Smooth muscle cell (in vitro differentiated cells): Measurements from ENCODE around the gene G0S2. TPM values are rescaled to one million over a fixed set of nuclear protein-coding genes. Genes with fewer than 3 reads are reported as not detected.

ENCODE experiments used
- DNase-seq: peaks from one replicate; lab custom pipeline; 2025; ENCODE audit not compliant: unreplicated experiment; lab: John Stamatoyannopoulos, UW
- H2AFZ ChIP-seq: fragments of 200-600 bp; sonication (generic); 2 replicates; pipeline ENCODE4 v1.6.0; 2016; ENCODE audit warnings: antibody characterized with exemption, low read depth, mild to moderate bottlenecking
- H3F3A ChIP-seq: fragments of 200-600 bp; sonication (generic); 2 replicates; pipeline ENCODE4 v1.6.0; 2017; ENCODE audit warnings: antibody characterized with exemption, low read depth
- H3K27ac ChIP-seq: fragments of 200-600 bp; sonication (generic); 2 replicates; pipeline ENCODE4 v1.5.1; 2016; ENCODE audit warnings: low read depth, mild to moderate bottlenecking
- H3K27me3 ChIP-seq: fragments of 200-600 bp; sonication (generic); 2 replicates; pipeline ENCODE4 v1.6.1; 2016; ENCODE audit warnings: low read depth, mild to moderate bottlenecking
- H3K36me3 ChIP-seq: fragments of 200-600 bp; sonication (generic); 2 replicates; pipeline ENCODE4 v1.5.1; 2016; ENCODE audit warnings: low read depth
- H3K4me1 ChIP-seq: fragments of 200-600 bp; sonication (generic); 2 replicates; pipeline ENCODE4 v1.5.1; 2016; ENCODE audit warnings: low read depth
- H3K4me2 ChIP-seq: fragments of 200-600 bp; sonication (generic); 2 replicates; pipeline ENCODE4 v1.6.0; 2016; ENCODE audit warnings: mild to moderate bottlenecking
- H3K4me3 ChIP-seq: fragments of 200-600 bp; sonication (generic); 2 replicates; pipeline ENCODE4 v1.5.1; 2016; ENCODE audit warnings: mild to moderate bottlenecking
- H3K79me2 ChIP-seq: fragments of 200-600 bp; sonication (generic); 2 replicates; pipeline ENCODE4 v1.6.0; 2016; ENCODE audit warnings: low read depth, mild to moderate bottlenecking
- H3K9ac ChIP-seq: fragments of 200-600 bp; sonication (generic); 2 replicates; pipeline ENCODE4 v1.6.0; 2016; ENCODE audit warnings: low read depth
- H3K9me3 ChIP-seq: fragments of 200-600 bp; sonication (generic); replicated peaks from 2 replicates; pipeline ENCODE4 v1.5.1; 2016; ENCODE audit warnings: low read depth
- H4K20me1 ChIP-seq: fragments of 200-600 bp; sonication (generic); 2 replicates; pipeline ENCODE4 v1.6.0; 2016; ENCODE audit warnings: low read depth
- CTCF ChIP-seq: fragments of 200-600 bp; sonication (generic); IDR thresholded peaks from 2 replicates; pipeline ENCODE4 v1.5.1; 2017; ENCODE audit warnings: borderline replicate concordance, mild to moderate bottlenecking, antibody characterized with exemption; ENCODE audit not compliant: insufficient read depth, poor library complexity, severe bottlenecking
- WGBS: methylation state at CpG from one replicate; pipeline ENCODE4 v1.1.7; 2016; ENCODE audit warnings: low lambda C conversion rate; 5-methylcytosine and 5-hydroxymethylcytosine counted together
- polyA plus RNA-seq: library from polyadenylated mRNA; unstranded; fragments of >200 nt; fragmentation: Nextera tagmentation; extraction: Ambion mirVana; gene quantifications from 2 replicates; pipeline ENCODE4 v1.2.1, GENCODE V29; 2016
- total RNA-seq: library from RNA; depleted of rRNA; stranded (reverse); fragments of >200 nt; gene quantifications from 2 replicates; pipeline ENCODE4 v1.2.3, GENCODE V29; 2014

Gene G0S2
- total and polyA plus RNA-seq, 2 experiments from 2014 or later, result 5.7 to 7.6 TPM

DNA sequence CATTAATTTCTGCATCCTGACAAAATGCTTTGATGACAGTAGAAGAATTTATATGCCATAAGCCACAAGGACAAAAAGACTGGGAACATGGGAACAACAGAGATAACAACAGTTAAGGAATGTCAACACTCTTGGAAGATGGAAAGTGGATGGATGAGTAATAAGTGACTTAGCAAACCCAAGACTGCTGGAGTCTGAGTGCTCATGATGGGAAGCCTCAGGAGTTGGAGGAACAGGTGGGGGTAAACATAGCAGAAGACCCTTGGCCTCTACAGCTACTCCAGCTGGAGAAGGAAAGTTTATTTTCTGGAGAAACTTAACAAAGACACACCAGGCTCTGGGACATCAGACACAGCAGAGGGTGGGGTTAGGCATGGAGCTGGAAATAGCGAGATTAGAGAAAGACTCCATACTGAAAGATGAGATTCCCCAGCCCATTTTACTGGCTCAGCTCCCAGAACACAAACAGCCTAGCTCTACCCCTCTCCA lies 13.6 kb downstream of the G0S2 start:
- no peaks in the 10 kb centered on the region for H3K79me2 ChIP-seq
- H3K4me1 ChIP-seq, result peaks cover 7% of the 10 kb centered on the region
- no peak overlapping the region for H2AFZ ChIP-seq
- H4K20me1 ChIP-seq, result no peaks in the 10 kb centered on the region
- H3K27me3 ChIP-seq, result peaks cover 19% of the 10 kb centered on the region
- WGBS, result 63% methylated on average over 1 of the region's 1 CpG
- no peak overlapping the region for H3K4me2 ChIP-seq
- TF ChIP-seq CTCF, result no peak
- DNase-seq, result no peak
- H3K36me3 ChIP-seq, result no peaks in the 10 kb centered on the region
- no peak overlapping the region for H3K9ac ChIP-seq
- H3K4me3 ChIP-seq, result no peak overlapping the region
- H3K9me3 ChIP-seq, result no peaks in the 10 kb centered on the region
- no peak overlapping the region for H3K27ac ChIP-seq
- H3F3A ChIP-seq, result peaks cover 7% of the 10 kb centered on the region

DNA sequence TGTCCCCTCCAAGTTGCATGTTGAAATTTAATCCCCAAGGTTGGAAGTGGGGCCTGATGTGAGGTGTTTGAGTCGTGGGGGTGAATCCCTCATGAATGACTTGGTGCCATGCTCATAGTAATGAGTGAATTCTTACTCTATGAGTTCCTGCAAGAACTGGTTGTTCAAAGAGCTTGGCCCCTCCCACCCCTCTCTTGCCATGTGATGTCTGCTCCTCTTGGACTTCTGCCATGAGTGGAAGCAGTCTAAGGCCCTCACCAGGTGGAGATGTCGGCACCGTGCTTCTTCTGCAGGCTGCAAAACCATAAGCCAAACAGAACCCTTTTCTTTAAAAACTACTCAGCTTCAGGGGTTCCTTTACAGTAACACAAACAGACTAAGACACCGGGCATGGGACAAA lies 14.3 kb downstream of the G0S2 start:
- H3K4me3 ChIP-seq, result no peak overlapping the region
- 92% methylated on average over 4 of the region's 4 CpGs for whole genome bisulfite sequencing
- H4K20me1 ChIP-seq, result no peaks in the 10 kb centered on the region
- no peaks in the 10 kb centered on the region for H3K36me3 ChIP-seq
- no peak for TF ChIP-seq CTCF
- H3K27ac ChIP-seq, result no peak overlapping the region
- peaks cover 7% of the 10 kb centered on the region for H3K4me1 ChIP-seq
- H3K79me2 ChIP-seq, result no peaks in the 10 kb centered on the region
- peaks cover 7% of the 10 kb centered on the region for H3F3A ChIP-seq
- no peak for DNase-seq
- H3K9ac ChIP-seq, result no peak overlapping the region
- H2AFZ ChIP-seq, result no peak overlapping the region
- no peak overlapping the region for H3K4me2 ChIP-seq
- no peaks in the 10 kb centered on the region for H3K9me3 ChIP-seq
- peaks cover 20% of the 10 kb centered on the region for H3K27me3 ChIP-seq

GRCh38 chr1:209691237-209691636 lies 16.0 kb downstream of the G0S2 start:
- DNase-seq, result no peak
- WGBS, result 88% methylated on average over 3 of the region's 3 CpGs

More at GRCh38 chr1:209691237-209691636, 16.0 kb downstream of the G0S2 start:
- H3K27ac ChIP-seq, result no peak overlapping the region
- TF ChIP-seq CTCF, result no peak
- peaks cover 4% of the 10 kb centered on the region for H3F3A ChIP-seq
- no peak overlapping the region for H3K9ac ChIP-seq
- no peak overlapping the region for H3K4me3 ChIP-seq
- no peaks in the 10 kb centered on the region for H3K9me3 ChIP-seq
- no peaks in the 10 kb centered on the region for H3K36me3 ChIP-seq
- no peak overlapping the region for H2AFZ ChIP-seq
- H3K27me3 ChIP-seq, result peaks cover 26% of the 10 kb centered on the region
- H4K20me1 ChIP-seq, result no peaks in the 10 kb centered on the region
- peaks cover 7% of the 10 kb centered on the region for H3K4me1 ChIP-seq
- H3K4me2 ChIP-seq, result no peak overlapping the region
- no peaks in the 10 kb centered on the region for H3K79me2 ChIP-seq
